AG09309 (cell line): ENCODE results near the gene CCDC187.
"Not testable (repeated sequence)": the region's sequence is repeated elsewhere in the genome, so short reads cannot be mapped to it uniquely, and the experiment has no call there.

Source experiments
- DNase-seq: peaks from one replicate; pipeline ENCODE4 v3.0.0-alpha.2; 2010; ENCODE audit warnings: low read depth
- H3K4me3 ChIP-seq: 2 replicates; pipeline ENCODE4 v1.5.1; 2011; ENCODE audit warnings: mild to moderate bottlenecking, low read depth, low read length, moderate library complexity; ENCODE audit not compliant: control insufficient read depth
- TF ChIP-seq, protein P1 (sequence below): IDR thresholded peaks from 2 replicates; pipeline ENCODE4 v1.5.1; 2011; ENCODE audit warnings: mild to moderate bottlenecking, low read depth, low read length, inconsistent platforms; ENCODE audit not compliant: insufficient read depth, control insufficient read depth; ENCODE audit errors: missing control alignments

Gene CCDC187

DNA sequence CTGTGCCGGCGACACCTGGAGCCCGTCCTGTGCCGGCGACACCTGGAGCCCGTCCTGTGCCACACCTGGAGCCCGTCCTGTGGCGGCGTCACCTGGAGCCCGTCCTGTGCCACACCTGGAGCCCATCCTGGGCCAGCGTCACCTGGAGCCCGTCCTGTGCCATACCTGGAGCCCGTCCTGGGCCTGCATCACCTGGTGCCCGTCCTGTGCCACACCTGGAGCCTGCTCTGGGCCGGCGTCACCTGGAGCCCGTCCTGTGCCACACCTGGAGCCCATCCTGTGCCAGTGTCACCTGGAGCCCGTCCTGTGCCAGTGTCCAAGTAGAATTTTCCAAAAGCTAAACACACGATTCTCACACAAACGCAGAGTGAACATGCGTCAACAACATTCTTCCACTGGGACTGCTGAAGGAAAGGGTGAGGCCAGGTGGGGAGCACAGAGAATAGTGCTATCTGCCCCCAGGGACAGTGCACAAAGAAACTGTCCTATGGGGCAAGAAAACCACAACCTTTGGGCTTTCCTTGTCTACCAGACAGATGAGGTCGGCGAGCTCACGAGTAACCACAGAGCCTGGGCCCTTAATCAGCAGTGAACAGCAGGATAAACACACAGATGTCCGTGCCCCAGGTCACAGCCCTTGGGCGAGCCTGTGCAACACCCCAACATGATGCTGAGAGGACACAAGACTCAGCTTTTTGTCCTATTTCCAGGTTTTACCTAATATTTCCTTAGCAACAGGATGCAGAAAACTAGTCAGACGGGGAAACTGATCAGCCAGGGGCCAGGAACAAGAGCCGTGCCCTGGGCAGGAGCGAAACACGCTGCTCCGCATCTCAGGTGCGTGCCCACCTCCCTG is 66.2 kb downstream of the CCDC187 start:
- TF ChIP-seq, protein P1, sequence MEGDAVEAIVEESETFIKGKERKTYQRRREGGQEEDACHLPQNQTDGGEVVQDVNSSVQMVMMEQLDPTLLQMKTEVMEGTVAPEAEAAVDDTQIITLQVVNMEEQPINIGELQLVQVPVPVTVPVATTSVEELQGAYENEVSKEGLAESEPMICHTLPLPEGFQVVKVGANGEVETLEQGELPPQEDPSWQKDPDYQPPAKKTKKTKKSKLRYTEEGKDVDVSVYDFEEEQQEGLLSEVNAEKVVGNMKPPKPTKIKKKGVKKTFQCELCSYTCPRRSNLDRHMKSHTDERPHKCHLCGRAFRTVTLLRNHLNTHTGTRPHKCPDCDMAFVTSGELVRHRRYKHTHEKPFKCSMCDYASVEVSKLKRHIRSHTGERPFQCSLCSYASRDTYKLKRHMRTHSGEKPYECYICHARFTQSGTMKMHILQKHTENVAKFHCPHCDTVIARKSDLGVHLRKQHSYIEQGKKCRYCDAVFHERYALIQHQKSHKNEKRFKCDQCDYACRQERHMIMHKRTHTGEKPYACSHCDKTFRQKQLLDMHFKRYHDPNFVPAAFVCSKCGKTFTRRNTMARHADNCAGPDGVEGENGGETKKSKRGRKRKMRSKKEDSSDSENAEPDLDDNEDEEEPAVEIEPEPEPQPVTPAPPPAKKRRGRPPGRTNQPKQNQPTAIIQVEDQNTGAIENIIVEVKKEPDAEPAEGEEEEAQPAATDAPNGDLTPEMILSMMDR, result no peak
- DNase-seq, result no peak
- no peak overlapping the region for H3K4me3 ChIP-seq

DNA sequence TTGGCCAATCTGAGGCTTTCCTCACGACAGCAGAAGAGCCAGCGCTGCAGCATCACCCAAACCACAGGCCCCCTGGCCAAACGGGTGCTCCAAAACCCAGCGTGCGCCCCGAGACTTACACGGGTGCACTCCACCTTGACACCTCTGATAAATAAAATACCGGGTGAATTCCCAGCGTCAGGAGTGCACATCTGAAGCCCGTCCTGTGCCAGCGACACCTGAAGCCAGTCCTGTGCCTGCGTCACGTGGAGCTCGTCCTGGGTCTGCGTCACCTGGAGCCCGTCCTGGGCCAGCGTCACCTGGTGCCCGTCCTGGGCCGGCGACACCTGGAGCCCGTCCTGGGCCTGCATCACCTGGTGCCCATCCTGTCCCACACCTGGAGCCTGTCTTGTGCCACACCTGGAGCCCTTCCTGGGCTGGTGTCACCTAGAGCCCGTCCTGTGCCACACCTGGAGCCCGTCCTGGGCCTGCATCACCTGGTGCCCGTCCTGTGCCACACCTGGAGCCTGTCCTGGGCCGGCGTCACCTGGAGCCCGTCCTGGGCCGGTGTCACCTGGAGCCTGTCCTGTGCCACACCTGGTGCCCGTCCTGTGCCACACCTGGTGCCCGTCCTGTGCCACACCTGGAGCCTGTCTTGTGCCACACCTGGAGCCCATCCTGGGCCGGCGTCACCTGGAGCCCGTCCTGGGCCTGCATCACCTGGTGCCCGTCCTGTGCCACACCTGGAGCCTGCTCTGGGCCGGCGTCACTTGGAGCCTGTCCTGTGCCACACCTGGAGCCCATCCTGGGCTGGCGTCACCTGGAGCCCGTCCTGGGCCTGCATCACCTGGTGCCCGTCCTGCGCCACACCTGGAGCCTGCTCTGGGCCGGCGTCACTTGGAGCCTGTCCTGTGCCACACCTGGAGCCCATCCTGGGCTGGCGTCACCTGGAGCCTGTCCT is 67.2 kb downstream of the CCDC187 start:
- not testable (repeated sequence) for H3K4me3 ChIP-seq, DNase-seq

DNA sequence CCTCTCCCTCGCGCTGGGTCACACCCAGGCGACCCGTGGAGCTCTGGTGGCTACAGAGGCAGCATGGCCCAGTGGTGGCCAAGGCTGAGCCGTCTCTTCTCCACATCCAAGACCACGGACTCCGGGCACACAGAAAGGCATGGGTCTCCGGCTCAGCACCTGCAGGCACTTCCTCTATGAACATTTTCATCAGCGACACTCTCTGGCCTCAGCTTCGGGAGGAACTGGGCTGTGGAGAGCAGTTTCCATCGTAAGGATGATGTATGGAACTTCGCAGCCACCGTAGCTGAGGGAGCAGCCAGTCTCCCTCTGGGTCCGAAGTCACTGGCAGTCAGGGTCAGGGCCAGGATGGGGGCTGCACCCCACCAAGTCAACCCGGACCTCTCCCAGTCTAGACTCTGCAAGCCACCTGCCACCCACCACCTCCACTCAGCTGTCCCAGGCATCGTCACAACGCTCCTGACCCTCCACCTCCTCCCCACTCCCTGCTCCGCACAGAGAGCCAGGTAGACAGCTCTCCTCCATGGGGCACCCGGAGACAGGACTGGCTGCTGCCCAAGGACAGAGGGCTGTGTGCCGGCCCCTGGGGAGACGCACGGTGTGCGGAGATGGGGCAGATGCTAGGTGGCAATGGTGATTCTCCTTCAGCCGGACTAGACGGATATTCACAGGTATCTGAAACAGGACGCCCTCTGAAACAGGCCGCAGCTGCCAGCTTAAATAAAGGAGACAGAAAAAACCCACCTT is 68.0 kb downstream of the CCDC187 start:
- DNase-seq, result no peak
- no peak overlapping the region for H3K4me3 ChIP-seq
- TF ChIP-seq, protein P1, result no peak

DNA sequence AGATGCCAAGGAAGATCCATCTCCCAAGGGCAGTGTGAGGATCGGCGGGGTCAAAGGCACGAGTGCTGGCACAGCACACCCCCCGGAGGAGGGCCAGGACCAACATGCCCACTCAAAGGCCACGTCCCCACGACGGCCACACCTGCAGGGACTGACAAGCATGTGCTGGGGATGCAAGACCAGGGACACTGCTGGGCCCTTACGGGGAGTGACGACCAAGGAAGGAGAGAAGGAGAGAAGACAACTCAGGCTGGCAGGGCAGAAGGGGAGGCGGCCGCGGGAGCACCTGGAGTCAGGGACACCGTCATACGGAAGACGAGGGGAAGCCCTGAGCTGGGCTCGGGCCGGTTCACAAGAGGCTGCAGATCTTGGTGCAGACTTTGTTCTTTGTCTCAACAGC is 68.7 kb downstream of the CCDC187 start:
- DNase-seq, result no peak
- H3K4me3 ChIP-seq, result no peak overlapping the region
- TF ChIP-seq, protein P1, result no peak

DNA sequence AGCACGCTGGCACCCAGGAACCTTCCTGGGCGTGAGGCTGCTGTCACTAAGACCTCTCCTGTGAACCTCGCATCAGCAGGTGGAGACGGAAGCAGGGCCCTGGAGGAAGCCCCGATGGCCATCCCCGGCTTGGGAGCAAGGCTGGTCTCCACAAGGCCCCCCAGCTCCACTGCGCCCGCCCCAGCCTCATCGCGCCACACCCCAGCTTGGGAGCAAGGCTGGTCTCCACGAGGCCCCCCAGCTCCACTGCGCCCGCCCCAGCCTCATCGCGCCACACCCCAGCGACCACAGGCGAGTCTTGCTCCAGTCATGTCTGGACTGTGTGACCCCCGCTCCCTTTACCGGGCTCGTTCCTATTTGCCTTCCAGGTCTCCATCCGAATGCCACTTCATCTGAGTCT is 69.3 kb downstream of the CCDC187 start:
- DNase-seq, result no peak
- H3K4me3 ChIP-seq, result no peak overlapping the region
- TF ChIP-seq, protein P1, result no peak

DNA sequence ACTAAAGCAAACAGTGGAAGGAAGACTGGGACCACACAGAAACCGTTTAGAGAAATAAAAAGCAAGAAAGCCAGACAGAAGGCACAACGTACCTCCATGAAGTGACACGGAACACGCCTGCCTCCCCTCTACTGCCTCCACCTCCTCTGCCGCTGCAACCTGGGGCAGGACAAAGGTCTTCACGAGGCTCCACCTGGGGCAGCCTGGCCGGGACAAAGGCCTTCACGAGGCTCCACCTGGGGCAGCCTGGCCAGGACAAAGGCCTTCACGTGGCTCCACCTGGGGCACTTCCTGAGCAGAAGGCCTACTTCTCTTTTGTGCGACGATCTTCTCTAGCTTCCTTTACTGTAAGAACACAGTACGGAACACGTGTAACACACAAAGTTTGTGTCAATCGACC is 70.0 kb downstream of the CCDC187 start:
- TF ChIP-seq, protein P1, result no peak
- no peak for DNase-seq
- H3K4me3 ChIP-seq, result no peak overlapping the region

DNA sequence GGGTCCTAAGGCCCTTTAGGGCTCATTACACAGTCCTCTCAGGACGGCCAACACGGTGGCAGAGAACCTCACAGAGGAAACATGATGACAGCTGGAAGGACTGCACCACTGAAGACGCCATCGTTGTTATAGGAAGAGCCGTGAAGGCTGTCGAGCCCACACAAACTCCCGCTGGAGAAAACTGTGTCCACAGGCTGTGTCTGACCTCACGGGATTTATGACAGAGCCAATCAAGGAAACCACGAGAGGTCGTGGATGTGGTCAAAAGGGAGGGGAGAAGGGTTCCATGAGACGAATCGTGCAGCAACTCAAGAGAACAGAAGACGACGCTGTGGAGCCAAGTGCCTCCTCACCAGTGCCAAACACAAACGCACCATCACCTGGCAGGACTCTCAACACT is 70.5 kb downstream of the CCDC187 start:
- no peak for DNase-seq
- no peak overlapping the region for H3K4me3 ChIP-seq
- TF ChIP-seq, protein P1, result no peak
